Stimulated activated CD4-positive, alpha-beta T cell treated with anti-CD3 and anti-CD28 coated beads, TNF-alpha, amount 100 ng/mL, for 24 hours (primary cell): Measurements from ENCODE around the gene SVIL.
"Not testable (repeated sequence)": the region's sequence is repeated elsewhere in the genome, so short reads cannot be mapped to it uniquely, and the experiment has no call there.

ENCODE experiments used
- DNase-seq, 3 experiments: peaks; one replicate each; pipeline ENCODE4 v3.0.0-alpha.2; 2020; ENCODE audit warnings: low read depth in 3 of 3

Gene SVIL

DNA sequence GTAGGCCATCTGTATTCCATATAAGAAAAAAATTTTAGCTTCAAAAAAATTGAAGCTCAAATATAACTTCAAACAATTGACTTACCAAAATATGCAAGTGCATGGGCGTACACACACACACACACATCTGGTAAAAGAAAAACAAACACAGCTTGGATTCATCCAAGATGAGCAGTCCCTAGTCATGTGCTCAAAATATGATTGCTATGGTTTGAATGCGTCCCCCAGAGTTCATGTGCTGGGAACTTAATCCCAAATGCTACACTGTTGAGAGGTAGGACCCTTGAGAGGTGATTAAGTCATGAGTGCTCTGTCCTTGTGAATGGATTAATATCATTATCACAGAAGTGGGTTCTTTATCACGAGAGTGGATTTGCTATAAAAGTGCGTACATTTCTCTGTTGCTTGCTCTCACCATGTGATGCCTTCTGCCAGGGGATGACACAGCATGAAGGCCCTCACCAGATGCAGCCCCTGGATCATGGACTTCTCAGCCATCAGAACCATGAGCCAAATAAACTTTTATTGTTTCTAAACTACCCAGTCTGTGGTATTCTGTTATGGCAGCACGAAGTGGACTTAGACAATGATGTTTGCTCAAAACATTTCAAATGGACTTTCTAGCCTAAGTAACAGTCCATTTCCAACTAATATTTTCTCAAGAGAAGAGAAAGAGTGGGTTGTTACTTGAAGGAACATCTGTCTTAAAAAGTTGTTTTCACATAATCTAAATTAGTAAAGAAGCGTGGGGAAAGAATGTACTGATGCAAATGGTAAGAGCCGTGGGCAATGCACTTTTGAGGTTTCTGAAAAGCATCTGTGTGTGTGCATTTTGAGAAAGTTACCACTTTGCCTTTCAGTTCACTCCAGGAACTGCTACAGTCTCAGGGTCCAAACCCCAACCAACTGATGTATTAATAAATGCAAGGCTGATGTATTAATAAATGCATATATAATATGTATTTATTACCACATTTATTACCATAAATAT, 15.1 kb upstream of the SVIL start:
- DNase-seq: no peak

GRCh38 chr10:29648983-29649268, 14.2 kb upstream of the SVIL start:
- no peak for DNase-seq

DNA sequence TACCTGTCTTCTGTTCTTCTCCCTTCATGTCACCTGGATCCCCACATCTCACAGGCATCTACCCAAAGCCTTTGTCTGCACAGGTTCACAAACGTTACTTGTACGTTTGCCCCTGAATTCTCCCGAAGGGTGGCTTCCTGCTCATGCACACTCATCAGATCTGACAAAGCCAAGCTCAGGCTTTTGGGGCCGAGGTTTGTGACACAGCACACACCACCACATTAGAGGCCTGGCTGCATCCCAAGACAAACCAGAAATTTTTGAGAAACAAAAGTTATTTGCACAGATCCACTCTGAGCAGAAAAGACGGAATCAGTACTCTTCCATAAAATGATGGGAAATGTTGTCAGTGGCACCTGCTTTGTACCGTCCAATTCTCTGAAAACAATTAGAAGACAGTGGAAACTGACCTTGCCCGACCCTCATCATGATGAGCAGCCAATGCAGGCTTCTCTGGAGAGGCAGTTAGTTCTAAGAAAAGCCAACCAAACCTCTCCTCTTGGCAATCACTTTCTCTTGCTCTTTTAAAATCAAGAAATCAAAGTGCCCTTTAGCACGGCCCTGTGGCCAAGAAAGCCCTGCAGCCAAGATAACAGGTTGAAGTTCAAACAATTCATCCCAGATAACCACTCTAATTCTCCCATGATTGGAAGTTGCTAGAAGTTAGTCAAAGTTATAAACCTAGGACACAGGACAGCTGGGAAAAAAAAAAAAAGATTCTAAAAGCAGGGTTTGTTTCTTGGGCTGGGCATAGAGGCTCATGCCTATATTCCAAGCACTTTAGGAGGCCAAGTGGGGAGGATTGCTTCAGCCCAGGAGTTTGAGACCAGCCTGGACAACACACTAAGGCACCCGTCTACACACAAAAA, 13.6 kb upstream of the SVIL start:
- no peak for DNase-seq

GRCh38 chr10:29647478-29647877, 12.7 kb upstream of the SVIL start:
- no peak for DNase-seq

GRCh38 chr10:29646960-29647461, 12.2 kb upstream of the SVIL start:
- no peak for DNase-seq

GRCh38 chr10:29646238-29646902, 11.6 kb upstream of the SVIL start:
- peak in 1 of 3 experiments; percentile 7 for DNase-seq

- DNase-seq: no peak
Observed at GRCh38 chr10:29643771-29644501, 9.2 kb upstream of the SVIL start.

GRCh38 chr10:29642990-29643389, 8.2 kb upstream of the SVIL start:
- no peak for DNase-seq

GRCh38 chr10:29637537-29637936, 2.8 kb upstream of the SVIL start:
- DNase-seq: no peak

DNA sequence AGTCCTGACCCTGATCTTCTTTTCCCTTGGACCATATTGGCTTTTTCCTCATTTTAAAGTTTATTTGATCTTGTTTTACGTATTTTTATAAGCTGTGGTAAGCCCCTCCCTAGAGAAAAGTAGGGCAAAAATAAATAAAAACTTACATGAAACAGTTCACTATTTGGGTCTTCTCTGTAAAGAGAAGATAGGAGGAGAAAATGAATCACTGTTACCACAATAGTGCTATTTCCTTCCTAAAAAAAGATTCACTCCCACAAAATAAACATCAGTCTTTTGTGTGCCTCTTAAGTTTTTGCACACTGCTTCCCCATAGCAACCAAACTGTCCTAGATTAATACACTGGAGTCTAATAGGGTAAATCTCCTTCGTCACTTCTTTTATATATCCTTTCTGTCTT, 1.4 kb upstream of the SVIL start:
- DNase-seq: no peak

DNA sequence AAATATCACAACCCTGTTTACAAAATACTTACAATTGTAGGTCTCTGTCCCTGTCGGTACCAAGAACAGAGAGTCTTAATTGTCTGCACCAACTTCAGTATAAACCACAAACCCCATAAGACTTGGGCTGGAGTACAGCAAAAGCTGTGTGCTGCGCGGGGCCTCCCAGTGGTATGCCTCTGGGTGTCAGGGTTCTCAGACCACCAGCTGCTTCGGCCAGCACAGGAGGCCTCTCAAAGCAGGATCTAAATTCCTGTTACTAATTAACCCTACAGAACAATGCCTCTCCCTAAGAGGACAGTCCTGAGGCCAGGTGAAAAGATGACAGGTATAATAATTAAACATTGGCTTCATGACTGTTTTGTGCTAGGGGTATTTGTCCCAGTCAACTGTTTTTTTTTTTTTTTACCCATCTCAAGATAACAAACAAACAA, 957 bp upstream of the SVIL start:
- DNase-seq: no peak

DNA sequence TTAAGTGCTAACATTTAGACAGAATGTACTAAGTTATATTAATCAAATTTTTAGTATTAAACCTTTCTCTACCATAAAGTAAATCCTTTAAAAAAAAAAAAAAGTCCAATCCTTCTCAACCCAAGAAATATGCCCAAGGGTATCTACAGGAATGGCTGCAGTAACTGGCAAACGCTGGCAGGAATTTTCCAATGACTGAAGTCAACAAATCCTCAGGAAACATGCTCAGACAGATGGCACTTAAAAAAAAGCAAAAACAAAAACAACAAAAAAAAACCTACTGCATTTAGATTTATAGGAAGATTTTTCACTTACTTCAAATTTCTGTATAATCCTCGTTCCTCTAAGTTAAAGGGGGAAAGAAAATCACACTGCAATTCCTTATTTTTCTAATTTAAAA, 666 bp downstream of the SVIL start:
- no peak for DNase-seq

GRCh38 chr10:29631049-29631339, 3.8 kb downstream of the SVIL start:
- DNase-seq: no peak

GRCh38 chr10:29630205-29631048, 4.3 kb downstream of the SVIL start:
- no peak for DNase-seq

- DNase-seq: no peak
Observed at GRCh38 chr10:29628912-29629526, 5.8 kb downstream of the SVIL start.

DNA sequence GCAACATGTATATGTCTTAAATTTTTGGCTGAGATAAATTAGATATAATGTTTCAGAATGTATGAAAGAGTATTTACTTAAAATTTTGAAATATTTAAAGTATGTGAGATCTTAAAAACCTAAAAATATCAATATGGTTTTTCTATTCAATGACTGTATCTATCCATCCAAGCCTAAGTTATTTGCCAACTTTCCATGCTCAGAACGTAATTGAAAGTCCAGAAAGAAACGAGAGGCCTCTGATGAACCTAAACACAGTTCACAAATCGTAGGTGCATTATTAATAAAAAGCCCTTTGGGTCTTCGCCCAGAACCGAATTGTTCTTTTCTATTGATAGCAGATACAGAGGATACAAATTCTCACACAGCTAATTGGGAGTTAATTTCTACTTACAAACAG, 6.5 kb downstream of the SVIL start:
- no peak for DNase-seq

DNA sequence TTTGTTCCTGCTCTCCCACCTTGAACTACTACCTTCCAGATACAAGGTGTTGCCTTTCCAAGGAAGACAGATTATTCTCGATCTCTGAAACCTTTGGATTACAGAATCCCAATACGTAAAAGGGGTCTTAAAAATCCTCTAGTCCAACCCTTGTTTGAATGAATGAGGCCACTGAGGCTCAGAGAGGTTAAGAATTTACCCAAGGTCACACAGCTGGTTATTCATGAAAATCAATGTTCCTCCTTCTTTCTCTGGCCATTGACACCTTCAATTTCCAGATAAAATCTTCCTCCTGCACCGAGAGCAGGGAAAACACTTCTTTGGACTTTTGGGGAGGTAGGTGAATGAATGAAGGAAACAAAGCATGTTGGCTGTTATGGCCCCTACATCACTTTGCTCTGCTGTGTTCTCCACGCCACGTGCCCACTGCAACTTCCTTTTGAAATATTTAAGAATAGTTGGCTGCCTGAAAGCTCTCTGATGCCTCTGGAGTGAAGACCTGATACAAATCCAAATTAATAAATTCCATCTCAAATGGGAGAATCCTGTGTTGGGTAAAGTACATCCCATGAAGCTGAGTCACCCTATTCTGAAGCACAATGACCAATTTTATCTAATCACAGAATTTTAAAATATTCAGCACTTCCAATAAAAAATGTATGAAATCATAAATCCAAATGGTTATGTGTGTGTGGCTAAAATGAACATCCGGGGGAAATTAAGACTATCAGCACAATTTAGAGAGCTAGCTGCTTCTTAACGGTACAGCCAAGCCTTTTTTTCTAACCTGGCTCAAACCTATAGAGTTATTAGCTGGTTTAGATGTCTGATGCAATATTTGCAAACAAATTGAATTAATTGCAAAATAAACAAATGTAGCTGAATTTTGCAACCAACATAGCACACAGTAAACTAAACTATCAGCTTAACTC, 7.3 kb downstream of the SVIL start:
- DNase-seq: no peak

GRCh38 chr10:29624357-29624756, 10.4 kb downstream of the SVIL start:
- DNase-seq: not testable (repeated sequence)

DNA sequence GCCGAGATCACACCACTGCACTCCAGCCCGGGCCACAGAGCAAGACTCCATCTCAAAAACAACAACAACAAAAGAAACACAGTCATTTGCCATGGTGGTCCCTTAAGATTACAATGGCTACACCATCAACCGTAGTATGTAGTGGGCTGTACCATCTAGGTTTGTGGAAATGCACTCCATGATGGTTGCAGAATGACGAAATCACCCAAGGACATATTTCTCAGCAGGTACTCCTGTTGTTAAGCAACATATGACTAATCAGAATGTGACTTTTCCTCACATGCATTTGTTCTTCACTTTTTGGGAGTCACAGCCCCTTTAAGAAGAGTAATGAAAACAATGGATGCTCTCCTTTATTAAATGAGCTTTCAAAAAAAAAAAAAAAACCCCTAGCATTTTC, 11.0 kb downstream of the SVIL start:
- no peak for DNase-seq
